ENCODE data around the gene TMC5. TPM values are rescaled to one million over a fixed set of nuclear protein-coding genes. Genes with fewer than 3 reads are reported as not detected.

The TMC5 gene
- total and polyA plus RNA-seq, 2 of the 8 experiments (the other 6 are each of a cell fraction or from before 2014, with no cell fraction given): 1.6 to 1.8 TPM

DNA sequence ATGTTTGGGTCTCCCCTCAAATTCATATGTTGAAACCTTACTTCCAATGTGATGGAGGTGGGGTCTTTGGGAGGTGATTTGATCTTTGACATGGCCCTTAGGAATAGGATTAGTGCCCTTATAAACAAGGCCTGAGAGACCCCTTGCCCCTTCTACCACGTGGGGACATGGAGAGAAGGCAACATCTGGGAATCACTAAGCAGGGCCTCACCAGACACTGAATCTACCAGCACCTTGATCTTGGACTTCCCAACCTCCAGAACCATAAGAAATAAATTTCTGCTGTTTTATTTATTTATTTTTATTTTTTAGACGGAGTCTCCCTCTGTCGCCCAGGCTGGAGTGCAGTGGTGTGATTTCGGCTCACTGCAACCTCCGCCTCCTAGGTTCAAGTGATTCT, 64.1 kb downstream of the TMC5 start:
- Histone ChIP-seq H2AFZ (ENCODE audit: low read length) (no peak overlapping the region), H2BK120ac (replicated peaks; ENCODE audit: low read depth, low read length) (no peak overlapping the region), H3K4me3 (ENCODE audit: extremely low read depth in 1 of 4, insufficient read depth in 2 of 4, low read depth in 3 of 4, low read length in 4 of 4) (no peak overlapping the region), H3K23me2 (ENCODE audit: low read depth, low read length) (no peaks in the 10 kb centered on the region; the same call in 1 of the 2 replicates), H3K4me2 (ENCODE audit: insufficient read depth in 1 of 2, low read depth in 2 of 2, low read length in 2 of 2) (no peak overlapping the region), H3K9ac (replicated peaks in 1 of 4; ENCODE audit: extremely low read depth in 1 of 4, low read depth in 3 of 4, low read length in 3 of 4) (no peak overlapping the region), H3K18ac (ENCODE audit: extremely low read depth, low read length) (no peak overlapping the region), H3K56ac (replicated peaks; ENCODE audit: insufficient read length, low read depth, low read length) (no peak overlapping the region), H4K91ac (replicated peaks; ENCODE audit: insufficient read length, low read length) (no peak overlapping the region), H4K5ac (ENCODE audit: insufficient read length, low read depth, low read length) (no peak overlapping the region), H2BK15ac (ENCODE audit: low read length) (no peak overlapping the region), H3K27me3 (replicated peaks in 1 of 4; ENCODE audit: control insufficient read depth in 3 of 4, extremely low read depth in 1 of 4, insufficient read depth in 3 of 4, low read length in 3 of 4) (no peaks in the 10 kb centered on the region), H3K79me2 (ENCODE audit: control insufficient read depth in 1 of 2, insufficient read depth in 2 of 2, low read length in 2 of 2) (no peaks in the 10 kb centered on the region), H4K20me1 (replicated peaks in 1 of 2; ENCODE audit: control insufficient read depth in 1 of 2, insufficient read depth in 2 of 2, low read length in 2 of 2) (no peaks in the 10 kb centered on the region), H2BK5ac (ENCODE audit: low read depth, low read length) (no peak overlapping the region), H4K8ac (ENCODE audit: extremely low read depth, insufficient read depth, low read length) (no peak overlapping the region), H3K4me1 (replicated peaks in 1 of 4; ENCODE audit: control insufficient read depth in 3 of 4, insufficient read depth in 4 of 4, low read length in 3 of 4) (no peaks in the 10 kb centered on the region), H3K4ac (replicated peaks; ENCODE audit: insufficient read length, low read depth, low read length) (no peak overlapping the region), H2AK5ac (ENCODE audit: low read depth, low read length) (no peak overlapping the region), H3K9me3 (ENCODE audit: insufficient read depth in 2 of 2, low read depth in 1 of 2, low read length in 1 of 2) (peaks cover 0 to 9% of the 10 kb centered on the region in 2 experiments; a peak in 2 of 4 replicates), H3K79me1 (ENCODE audit: low read depth, low read length) (no peaks in the 10 kb centered on the region), H2BK12ac (ENCODE audit: low read depth, low read length) (no peak overlapping the region), H3K23ac (ENCODE audit: insufficient read length) (no peak overlapping the region), H3K14ac (ENCODE audit: insufficient read length) (no peak overlapping the region), H3K36me3 (ENCODE audit: control insufficient read depth in 2 of 4, insufficient read depth in 4 of 4, low read length in 3 of 4) (no peaks in the 10 kb centered on the region), H3K27ac (ENCODE audit: low read depth, low read length) (no peak overlapping the region), H2BK20ac (ENCODE audit: low read length) (no peak overlapping the region)
- CTCF ChIA-PET (ENCODE audit: partially characterized antibody): interaction anchor here (1.2 kb wide), 2 partner anchors 11 to 71 kb away, joined by 3 to 4 read pairs; no protein-coding TSS in a partner anchor
- DNase-seq (ENCODE audit: low read depth in 1 of 2, low spot score in 2 of 2) (no peak), FAIRE-seq (no peak)
- WGBS, 2 experiments (ENCODE audit: extremely low coverage in 1 of 2, insufficient coverage in 1 of 2, insufficient read length in 1 of 2, insufficient replicate concordance in 2 of 2, low coverage in 1 of 2, low lambda C conversion rate in 2 of 2, missing lambda C conversion rate in 1 of 2): 87% methylated on average over 5 of the region's 5 CpGs; no CpG with 5 or more reads in 1 of the 2 experiments
- TF ChIP-seq EGR1 (IDR thresholded peaks at IDR 0.05; ENCODE audit: borderline replicate concordance, low read depth, low read length) (no peak), CEBPB (IDR thresholded peaks at IDR 0.05; ENCODE audit: low read depth, low read length) (no peak), CBX5 (IDR thresholded peaks at IDR 0.05; ENCODE audit: low read depth, low read length) (no peak), KDM4A (IDR thresholded peaks at IDR 0.05; ENCODE audit: low read depth, low read length, severe bottlenecking) (no peak), SUZ12 (IDR thresholded peaks at IDR 0.05; ENCODE audit: low read length) (no peak), ATF2 (IDR thresholded peaks at IDR 0.05; ENCODE audit: low read length) (no peak), CREB1 (IDR thresholded peaks at IDR 0.05) (no peak), EP300 (IDR thresholded peaks at IDR 0.05; ENCODE audit: borderline replicate concordance in 1 of 2, low read depth in 2 of 2, low read length in 2 of 2) (no peak), GTF2F1 (IDR thresholded peaks at IDR 0.05; ENCODE audit: borderline replicate concordance, low read depth, low read length) (no peak), USF2 (IDR thresholded peaks at IDR 0.05; ENCODE audit: low read length) (no peak), SIX5 (IDR thresholded peaks at IDR 0.05; ENCODE audit: low read depth, low read length) (no peak)
- POLR2A ChIA-PET (ENCODE audit: partially characterized antibody): no interaction called here
